NOMO-1 treated with dmso at 0.1 percent for 144 hours (cell line): ENCODE results near the gene LPCAT2.

Experiments
- DNase-seq: peaks from one replicate; lab custom pipeline; 2025; ENCODE audit not compliant: unreplicated experiment; lab: John Stamatoyannopoulos, UW

The LPCAT2 gene

GRCh38 chr16:55508941-55509931 lies at the start of gene LPCAT2:
Gene LPCAT2 (plus strand): TSS chr16:55509072. CDS start chr16:55509182, 110 bp downstream.
- DNase-seq = peak; percentile 74

GRCh38 chr16:55462241-55462640 lies 46.6 kb upstream of the LPCAT2 start:
- DNase-seq = no peak

GRCh38 chr16:55464375-55464774 lies 44.5 kb upstream of the LPCAT2 start:
- no peak for DNase-seq

GRCh38 chr16:55465077-55465896 lies 43.6 kb upstream of the LPCAT2 start:
- peak; percentile 51 for DNase-seq

GRCh38 chr16:55466209-55466608 lies 42.7 kb upstream of the LPCAT2 start:
- DNase-seq = no peak

GRCh38 chr16:55467898-55468297 lies 41.0 kb upstream of the LPCAT2 start:
- no peak for DNase-seq

- DNase-seq = no peak
Observed at GRCh38 chr16:55468352-55468990, 40.4 kb upstream of the LPCAT2 start.

GRCh38 chr16:55469821-55470532 lies 38.9 kb upstream of the LPCAT2 start:
- DNase-seq = no peak

- no peak for DNase-seq
Observed at GRCh38 chr16:55470533-55471371, 38.1 kb upstream of the LPCAT2 start.

- no peak for DNase-seq
Observed at GRCh38 chr16:55471448-55472097, 37.3 kb upstream of the LPCAT2 start.

- no peak for DNase-seq
Observed at GRCh38 chr16:55473587-55473986, 35.3 kb upstream of the LPCAT2 start.

- DNase-seq = no peak
Observed at GRCh38 chr16:55474821-55475220, 34.1 kb upstream of the LPCAT2 start.

GRCh38 chr16:55475919-55476318 lies 33.0 kb upstream of the LPCAT2 start:
- DNase-seq = no peak

- no peak for DNase-seq
Observed at GRCh38 chr16:55476625-55477533, 32.0 kb upstream of the LPCAT2 start.

- DNase-seq = no peak
Observed at GRCh38 chr16:55477736-55478135, 31.1 kb upstream of the LPCAT2 start.

GRCh38 chr16:55478827-55479429 lies 29.9 kb upstream of the LPCAT2 start, which contains the start of gene MMP2:
Gene MMP2 (plus strand): TSS chr16:55479198. CDS start chr16:55479480, 282 bp downstream.
- no peak for DNase-seq

GRCh38 chr16:55479430-55480140 lies 29.3 kb upstream of the LPCAT2 start:
- no peak for DNase-seq
